Nephron (organoid): ENCODE measurements around the gene PDLIM1.
A peak's percentile ranks its signal among the peaks of the same experiment; 100 is the strongest.
"Not testable (repeated sequence)": the region's sequence is repeated elsewhere in the genome, so short reads cannot be mapped to it uniquely, and the experiment has no call there.

Source experiments
- H3K27ac Mint-ChIP-seq, 3 experiments: 2 replicates each; pipeline ENCODE4 v1.8.0; 2020; ENCODE audit warnings: mixed read lengths in 3 of 3, mild to moderate bottlenecking in 2 of 3, moderate library complexity in 1 of 3
- H3K27me3 Mint-ChIP-seq: 2 replicates; pipeline ENCODE4 v1.8.0; 2021; ENCODE audit warnings: low read depth, mild to moderate bottlenecking, moderate library complexity, mixed read lengths
- H3K36me3 Mint-ChIP-seq: 2 replicates; pipeline ENCODE4 v1.8.0; 2020; ENCODE audit warnings: low read depth, mixed read lengths
- H3K4me1 Mint-ChIP-seq: 2 replicates; pipeline ENCODE4 v1.8.0; 2020; ENCODE audit warnings: mixed read lengths
- H3K4me3 Mint-ChIP-seq, 3 experiments: 2 replicates each; pipeline ENCODE4 v1.8.0; 2020; ENCODE audit warnings: mild to moderate bottlenecking in 3 of 3, mixed read lengths in 3 of 3, moderate library complexity in 2 of 3
- H3K9me3 Mint-ChIP-seq: 2 replicates; pipeline ENCODE4 v1.8.0; 2020; ENCODE audit warnings: mixed read lengths
- CTCF ChIP-seq, 3 experiments: fragments of 200-600 bp; sonication (generic); IDR thresholded peaks; one replicate each; pipeline ENCODE4 v1.5.0; 2021; ENCODE audit warnings: antibody characterized with exemption in 3 of 3; ENCODE audit not compliant: unreplicated experiment in 3 of 3

PDLIM1 gene

DNA sequence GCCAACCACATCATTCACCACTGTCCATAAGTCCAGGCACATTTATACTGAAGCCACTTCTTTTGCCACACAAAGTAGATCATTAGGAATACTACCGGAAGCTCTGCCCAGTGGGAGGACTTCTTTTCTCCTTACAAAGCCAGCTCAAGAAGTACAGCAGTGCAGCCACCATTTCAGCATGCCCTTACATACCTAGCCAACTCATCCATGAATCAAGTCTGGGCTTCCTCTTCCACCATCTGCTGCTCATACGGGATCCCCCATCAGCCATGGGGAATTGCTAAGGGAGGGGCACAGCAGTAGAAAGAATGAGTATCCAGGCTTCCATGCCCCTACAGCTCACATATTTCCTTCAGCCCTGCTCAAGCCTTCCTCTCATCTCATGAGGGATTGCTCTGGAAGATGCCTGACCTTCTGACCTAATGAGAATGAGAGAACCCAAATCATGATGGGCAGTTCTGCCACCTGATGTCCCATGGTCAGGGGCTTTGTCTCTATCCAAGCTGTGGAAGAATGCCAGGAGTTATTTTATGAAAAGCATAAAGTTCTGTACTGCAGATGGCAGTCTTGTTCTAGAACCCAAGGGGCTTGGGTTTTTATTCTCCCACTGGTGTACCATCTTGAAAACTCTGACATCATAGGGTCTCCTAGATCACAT is 57.3 kb downstream of the PDLIM1 start:
- TF ChIP-seq CTCF (IDR thresholded peaks at IDR 0.05; ENCODE audit: unreplicated experiment in 3 of 3) = no peak
- Mint-ChIP-seq H3K27me3 (no peaks in the 10 kb centered on the region), H3K9me3 (no peaks in the 10 kb centered on the region), H3K36me3 (peaks cover 20% of the 10 kb centered on the region), H3K27ac (no peak overlapping the region), H3K4me1 (peaks cover 16% of the 10 kb centered on the region), H3K4me3 (peak overlapping the region in 2 of 3 experiments; percentile 31 to 34)

DNA sequence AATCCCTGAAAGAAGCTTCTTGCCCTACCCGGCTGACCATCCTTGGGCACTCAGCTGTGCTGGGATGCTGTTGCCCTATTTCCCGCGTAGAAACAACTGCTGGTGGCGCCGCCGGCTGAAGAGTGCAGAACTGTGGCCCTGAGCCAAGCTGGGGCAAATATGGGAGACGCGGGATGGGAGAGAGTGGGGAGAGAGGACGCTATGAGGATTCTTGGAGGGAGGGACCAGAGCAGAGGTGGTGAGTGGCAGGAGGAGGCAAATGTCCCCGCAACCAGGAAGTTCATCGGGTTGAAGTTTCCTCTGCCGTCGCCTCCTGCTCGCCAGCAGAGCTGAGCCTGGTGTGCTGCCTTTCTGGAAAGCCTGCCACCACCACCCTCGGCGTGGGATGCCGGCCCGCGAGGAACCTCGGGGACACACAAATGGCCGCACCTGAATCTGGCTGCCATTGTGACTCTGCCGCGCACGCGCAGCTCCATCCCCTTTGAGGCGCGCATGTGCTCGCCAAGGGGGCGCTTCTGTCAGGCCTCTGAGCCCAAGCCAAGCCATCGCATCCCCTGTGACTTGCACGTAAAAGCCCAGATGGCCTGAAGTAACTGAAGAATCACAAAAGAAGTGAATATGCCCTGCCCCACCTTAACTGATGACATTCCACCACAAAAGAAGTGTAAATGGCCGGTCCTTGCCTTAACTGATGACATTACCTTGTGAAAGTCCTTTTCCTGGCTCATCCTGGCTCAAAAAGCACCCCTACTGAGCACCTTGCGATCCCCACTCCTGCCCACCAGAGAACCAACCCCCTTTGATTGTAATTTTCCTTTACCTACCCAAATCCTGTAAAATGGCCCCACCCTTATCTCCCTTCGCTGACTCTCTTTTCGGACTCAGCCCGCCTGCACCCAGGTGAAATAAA is 59.9 kb downstream of the PDLIM1 start:
- Mint-ChIP-seq H3K4me1 (peaks cover 16% of the 10 kb centered on the region), H3K27ac (peak overlapping the region; percentile 78 to 84 (median 81)), H3K36me3 (peaks cover 15% of the 10 kb centered on the region), H3K4me3 (peak overlapping the region; percentile 92 to 93 (median 93))
- not testable (repeated sequence) for H3K9me3 Mint-ChIP-seq, H3K27me3 Mint-ChIP-seq

GRCh38 chr10:95229724-95230627 is 60.8 kb downstream of the PDLIM1 start:
- no peaks in the 10 kb centered on the region for H3K27me3 Mint-ChIP-seq
- peaks cover 16% of the 10 kb centered on the region for H3K36me3 Mint-ChIP-seq
- peak overlapping the region; percentile 92 to 93 (median 93) for H3K4me3 Mint-ChIP-seq
- TF ChIP-seq CTCF (IDR thresholded peaks at IDR 0.05; ENCODE audit: unreplicated experiment in 3 of 3) = no peak
- H3K9me3 Mint-ChIP-seq = no peaks in the 10 kb centered on the region
- H3K4me1 Mint-ChIP-seq = peaks cover 16% of the 10 kb centered on the region
- H3K27ac Mint-ChIP-seq = peak overlapping the region; percentile 78 to 84 (median 81)

DNA sequence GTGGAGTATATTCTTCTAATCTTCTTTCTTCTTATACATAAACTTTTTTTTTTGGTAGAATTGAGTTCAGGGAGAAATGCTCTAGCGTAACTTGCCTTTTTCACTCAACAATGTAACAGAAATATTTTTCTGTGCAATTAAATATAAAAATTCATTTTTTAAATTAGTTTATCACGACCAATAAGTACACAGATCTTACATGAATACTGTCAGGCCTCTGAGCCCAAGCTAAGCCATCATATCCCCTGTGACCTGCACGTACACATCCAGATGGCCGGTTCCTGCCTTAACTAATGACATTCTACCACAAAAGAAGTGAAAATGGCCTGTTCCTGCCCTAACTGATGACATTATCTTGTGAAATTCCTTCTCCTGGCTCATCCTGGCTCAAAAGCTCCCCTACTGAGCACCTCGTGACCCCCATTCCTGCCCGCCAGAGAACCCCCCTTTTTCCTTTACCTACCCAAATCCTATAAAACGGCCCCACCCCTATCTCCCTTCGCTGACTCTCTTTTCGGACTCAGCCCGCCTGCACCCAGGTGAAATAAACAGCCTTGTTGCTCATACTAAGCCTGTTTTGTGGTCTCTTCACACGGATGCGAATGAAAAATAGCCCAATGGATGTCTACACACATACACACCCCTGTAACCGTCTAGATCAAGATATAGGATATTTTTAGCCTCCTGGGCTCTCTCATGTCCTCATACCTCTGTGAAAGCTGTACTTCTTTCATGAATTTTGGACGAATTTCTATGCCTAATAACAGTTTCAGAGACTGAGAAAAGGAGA is 61.7 kb downstream of the PDLIM1 start:
- H3K4me1 Mint-ChIP-seq = peaks cover 16% of the 10 kb centered on the region
- H3K27ac Mint-ChIP-seq = peak overlapping the region in 1 of 3 experiments; percentile 26
- not testable (repeated sequence) for H3K9me3 Mint-ChIP-seq, H3K27me3 Mint-ChIP-seq
- H3K36me3 Mint-ChIP-seq = peaks cover 15% of the 10 kb centered on the region
- H3K4me3 Mint-ChIP-seq = peak overlapping the region; percentile 64 to 93 (median 93)

- peaks cover 3% of the 10 kb centered on the region for H3K9me3 Mint-ChIP-seq
- H3K27ac Mint-ChIP-seq = no peak overlapping the region
- no peaks in the 10 kb centered on the region for H3K27me3 Mint-ChIP-seq
- TF ChIP-seq CTCF (IDR thresholded peaks at IDR 0.05; ENCODE audit: unreplicated experiment in 3 of 3) = no peak
- peaks cover 7% of the 10 kb centered on the region for H3K36me3 Mint-ChIP-seq
- H3K4me3 Mint-ChIP-seq = no peak overlapping the region
- H3K4me1 Mint-ChIP-seq = peaks cover 5% of the 10 kb centered on the region
Measured at GRCh38 chr10:95225136-95225535, 65.7 kb downstream of the PDLIM1 start.

DNA sequence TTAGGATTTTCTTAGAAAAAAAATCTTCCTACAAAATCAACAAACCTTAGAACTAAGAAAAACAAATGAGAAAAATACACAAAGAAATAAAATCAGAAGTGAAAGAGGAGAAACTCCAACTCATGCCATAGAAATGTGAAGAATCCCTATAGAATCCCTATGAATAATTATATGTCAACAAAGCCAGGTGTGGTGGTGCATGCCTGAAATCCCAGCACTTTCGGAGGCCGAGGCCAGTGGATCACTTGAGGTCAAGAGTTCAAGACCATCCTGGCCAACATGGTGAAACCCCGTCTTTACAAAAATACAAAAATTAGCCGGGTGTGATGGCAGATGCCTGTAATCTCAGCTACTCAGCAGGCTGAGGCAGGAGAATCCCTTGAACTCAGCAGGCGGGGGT is 69.7 kb downstream of the PDLIM1 start:
- no peak for TF ChIP-seq CTCF (IDR thresholded peaks at IDR 0.05; ENCODE audit: unreplicated experiment in 3 of 3)
- Mint-ChIP-seq H3K4me1 (peaks cover 9% of the 10 kb centered on the region), H3K36me3 (peaks cover 27% of the 10 kb centered on the region), H3K9me3 (peaks cover 3% of the 10 kb centered on the region), H3K4me3 (no peak overlapping the region), H3K27me3 (no peaks in the 10 kb centered on the region), H3K27ac (no peak overlapping the region)
